ENCODE measurements around the gene AFTPH. TPM values are rescaled to one million over a fixed set of nuclear protein-coding genes. Genes with fewer than 3 reads are reported as not detected.

Gene AFTPH
- polyA plus RNA-seq, 4 donors: 63.1 to 78.0 (median 71.8) TPM

DNA sequence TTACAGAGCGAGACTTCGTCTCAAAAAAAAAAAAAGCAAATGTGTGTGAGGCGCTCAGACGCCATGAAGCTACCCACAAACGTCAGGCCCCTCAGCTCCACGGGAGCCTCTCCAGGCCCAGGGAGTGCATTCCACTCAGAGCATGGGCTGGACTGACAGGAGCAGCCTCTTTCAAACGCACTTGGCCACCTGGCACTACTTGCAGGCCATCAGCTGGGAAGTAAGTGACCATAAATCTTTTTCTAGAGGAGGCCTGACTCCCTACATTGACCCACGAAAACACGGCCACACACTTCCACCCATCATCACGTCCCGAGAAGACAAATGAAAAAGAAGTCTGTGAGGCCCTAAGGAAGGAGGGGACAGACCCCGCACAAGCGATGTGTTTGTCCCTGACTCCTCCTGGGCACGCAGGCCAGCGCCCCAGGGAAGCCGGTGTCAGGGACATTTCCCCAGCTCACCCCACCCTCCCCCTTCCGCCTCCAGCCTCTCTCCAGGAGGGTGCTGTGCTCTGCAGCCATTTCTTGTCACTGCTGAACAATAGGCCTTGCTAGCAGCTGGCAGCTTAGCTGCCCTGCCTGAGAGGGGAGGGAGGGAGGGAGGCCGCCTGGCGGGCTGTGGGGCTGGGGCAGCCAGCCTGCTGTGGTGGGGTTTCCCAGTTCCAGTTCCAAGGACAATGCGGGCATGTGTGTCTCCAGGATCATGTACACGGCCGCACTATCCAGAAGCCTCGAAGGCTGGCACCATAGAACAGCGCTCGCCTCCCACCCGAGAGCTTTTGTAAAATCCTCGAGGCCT is 103.0 kb downstream of the AFTPH start:
- no peak for DNase-seq (ENCODE audit: low read depth in 4 of 4, low spot score in 3 of 4)

DNA sequence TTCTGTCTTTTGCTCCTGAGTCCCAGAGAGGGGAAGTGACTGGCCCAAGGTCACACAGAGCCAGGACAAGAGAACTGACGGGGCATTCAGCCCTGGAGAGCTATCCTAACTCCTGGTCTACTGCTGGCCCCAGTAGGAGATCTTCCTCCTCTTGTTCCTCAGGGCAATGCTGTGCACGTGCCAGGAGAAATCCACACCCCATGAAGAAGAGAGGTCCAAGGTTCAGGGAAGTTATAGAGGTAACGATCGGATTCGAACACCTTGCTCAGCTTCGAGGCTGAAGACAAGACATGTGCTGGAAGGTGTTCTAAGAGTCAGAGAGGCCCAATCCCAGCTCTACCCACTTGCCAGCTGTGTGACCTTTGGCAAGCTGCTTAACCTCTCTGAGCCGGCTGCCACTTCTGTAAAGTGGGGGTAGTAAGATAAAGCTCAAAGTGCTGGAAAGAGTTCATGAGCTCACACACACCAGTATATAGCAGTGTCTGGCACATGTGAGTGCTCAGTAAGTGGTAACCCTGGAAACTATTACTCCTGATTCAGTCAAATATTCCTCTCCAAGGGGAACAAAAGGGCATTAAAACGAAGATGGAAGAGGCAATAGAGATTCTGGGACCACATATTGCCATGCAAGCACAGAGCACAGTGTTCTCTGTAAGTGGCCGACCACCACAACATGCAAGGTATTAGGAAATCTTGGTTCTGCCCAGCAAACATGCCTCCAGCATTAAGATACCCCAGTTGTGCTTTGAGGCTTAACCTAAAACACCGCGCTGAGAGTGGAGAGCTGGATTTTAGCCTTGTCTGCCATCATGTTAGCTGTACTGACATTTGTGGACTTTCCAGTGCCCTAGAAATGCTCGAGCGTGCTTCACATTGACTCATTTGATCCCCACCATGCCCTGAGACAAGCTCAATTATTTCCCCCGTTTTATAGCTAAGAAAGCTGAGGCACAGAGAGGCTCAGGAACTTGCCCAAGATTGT is 104.0 kb downstream of the AFTPH start:
- DNase-seq (ENCODE audit: low read depth in 4 of 4, low spot score in 3 of 4): no peak

DNA sequence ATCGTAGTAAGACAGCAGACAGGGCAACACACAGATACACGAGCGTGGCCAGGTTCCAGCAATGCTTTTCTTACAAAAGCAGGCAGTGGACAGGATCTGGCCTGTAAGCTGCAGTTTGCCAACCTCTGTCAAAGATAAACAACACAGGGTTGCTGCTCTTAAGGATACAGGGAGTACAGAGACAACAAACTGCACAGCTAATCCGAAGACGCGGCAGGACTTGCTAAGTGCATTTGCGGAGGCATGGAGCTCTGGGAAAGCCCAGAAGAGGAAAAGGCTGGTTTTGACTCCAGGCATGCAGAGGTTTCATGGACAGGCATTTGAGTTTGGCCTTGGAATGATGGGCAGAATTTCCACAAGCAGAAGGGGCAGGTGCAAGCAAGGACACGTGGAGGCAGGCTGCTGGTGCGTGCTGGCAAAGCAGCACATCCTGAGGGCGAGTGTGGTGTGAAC is 105.2 kb downstream of the AFTPH start:
- DNase-seq (ENCODE audit: low read depth in 4 of 4, low spot score in 3 of 4): no peak

- DNase-seq (ENCODE audit: low read depth in 4 of 4, low spot score in 3 of 4): no peak
These were observed 105.7 kb downstream of the AFTPH start for GRCh38 chr2:64629875-64630274.

DNA sequence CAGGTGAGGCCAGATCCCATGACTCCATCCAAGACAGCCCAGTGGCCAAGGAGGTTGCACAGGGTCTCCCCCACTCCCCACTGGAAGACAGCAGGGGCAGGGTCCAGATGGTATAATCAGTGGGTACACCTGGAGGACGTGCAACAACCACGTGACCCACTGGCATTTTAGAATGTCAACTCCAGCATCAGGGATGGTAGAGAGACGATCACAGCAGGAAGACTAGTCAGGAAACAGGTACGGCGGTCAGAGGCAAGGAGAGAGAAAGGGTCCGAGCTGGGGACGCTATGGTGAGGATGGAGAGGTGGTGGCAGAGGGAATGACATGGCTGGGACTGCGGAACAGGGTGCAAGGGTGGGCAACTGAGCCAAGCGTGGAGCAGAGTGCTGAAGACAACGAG is 106.6 kb downstream of the AFTPH start:
- DNase-seq (ENCODE audit: low read depth in 4 of 4, low spot score in 3 of 4): no peak

DNA sequence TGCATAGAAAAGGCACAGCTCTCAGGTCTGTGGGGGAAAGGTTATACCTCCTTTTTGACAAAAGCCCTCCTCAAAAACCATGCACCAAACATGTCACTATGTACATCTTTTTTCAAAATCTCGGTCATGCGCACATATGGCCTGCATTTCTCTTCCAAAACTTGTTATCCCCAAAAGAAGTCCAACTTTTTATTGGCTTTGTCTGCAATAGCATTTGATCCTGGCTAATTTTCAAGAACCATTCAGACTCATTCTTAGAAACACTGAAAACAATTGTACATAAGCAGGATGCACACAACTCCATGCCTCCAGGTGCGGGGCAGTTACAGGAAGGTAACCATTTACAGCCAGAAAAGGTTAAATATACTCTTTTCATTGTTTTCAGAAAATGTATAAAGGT is 107.6 kb downstream of the AFTPH start:
- DNase-seq (ENCODE audit: low read depth in 4 of 4, low spot score in 3 of 4): no peak

DNA sequence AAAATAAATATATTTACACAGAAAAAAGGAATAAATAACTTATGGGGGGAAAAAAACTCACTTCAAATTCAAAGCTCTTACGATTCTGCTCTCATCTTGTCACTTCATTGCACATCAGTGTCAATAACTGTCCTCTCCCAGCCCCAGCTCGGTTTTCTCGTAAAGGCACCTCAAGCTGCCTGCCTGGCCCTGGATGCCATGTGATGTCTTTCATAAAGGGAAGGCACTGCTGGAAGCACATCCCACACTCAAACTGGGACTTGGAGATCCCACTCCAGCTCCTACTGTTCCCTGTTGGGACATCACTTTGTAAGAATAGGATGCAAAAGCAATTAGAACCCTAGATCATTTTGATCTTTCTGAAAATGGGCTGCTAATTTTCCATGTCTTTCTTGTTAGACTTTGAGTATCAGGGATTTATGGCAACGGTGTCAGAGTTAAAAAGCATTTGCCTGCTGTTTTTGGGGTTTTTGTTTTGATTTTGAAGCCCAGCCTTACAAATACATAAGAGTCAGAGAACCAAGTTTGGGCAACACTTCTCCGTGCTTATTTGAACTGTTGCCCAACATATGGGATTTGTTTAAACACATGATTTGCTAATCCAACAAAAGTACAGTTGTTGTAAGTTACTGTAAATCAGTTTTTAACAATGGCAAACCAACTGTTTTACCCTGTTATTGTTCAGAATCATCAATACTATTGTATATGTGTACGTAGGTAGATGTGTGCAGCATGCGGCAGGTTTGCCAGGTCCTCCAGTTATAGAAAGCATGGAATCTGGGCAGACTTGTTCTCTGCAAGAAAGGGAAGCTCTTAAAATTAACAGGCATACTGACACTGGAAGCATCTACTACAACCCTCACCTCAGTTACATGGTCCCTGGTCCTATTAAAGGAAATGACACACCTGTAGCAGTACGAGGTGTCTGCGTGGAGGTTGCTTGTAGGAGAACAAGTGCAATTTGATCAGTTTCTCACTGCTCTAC is 109.0 kb downstream of the AFTPH start:
- DNase-seq (ENCODE audit: low read depth in 4 of 4, low spot score in 3 of 4): no peak

DNA sequence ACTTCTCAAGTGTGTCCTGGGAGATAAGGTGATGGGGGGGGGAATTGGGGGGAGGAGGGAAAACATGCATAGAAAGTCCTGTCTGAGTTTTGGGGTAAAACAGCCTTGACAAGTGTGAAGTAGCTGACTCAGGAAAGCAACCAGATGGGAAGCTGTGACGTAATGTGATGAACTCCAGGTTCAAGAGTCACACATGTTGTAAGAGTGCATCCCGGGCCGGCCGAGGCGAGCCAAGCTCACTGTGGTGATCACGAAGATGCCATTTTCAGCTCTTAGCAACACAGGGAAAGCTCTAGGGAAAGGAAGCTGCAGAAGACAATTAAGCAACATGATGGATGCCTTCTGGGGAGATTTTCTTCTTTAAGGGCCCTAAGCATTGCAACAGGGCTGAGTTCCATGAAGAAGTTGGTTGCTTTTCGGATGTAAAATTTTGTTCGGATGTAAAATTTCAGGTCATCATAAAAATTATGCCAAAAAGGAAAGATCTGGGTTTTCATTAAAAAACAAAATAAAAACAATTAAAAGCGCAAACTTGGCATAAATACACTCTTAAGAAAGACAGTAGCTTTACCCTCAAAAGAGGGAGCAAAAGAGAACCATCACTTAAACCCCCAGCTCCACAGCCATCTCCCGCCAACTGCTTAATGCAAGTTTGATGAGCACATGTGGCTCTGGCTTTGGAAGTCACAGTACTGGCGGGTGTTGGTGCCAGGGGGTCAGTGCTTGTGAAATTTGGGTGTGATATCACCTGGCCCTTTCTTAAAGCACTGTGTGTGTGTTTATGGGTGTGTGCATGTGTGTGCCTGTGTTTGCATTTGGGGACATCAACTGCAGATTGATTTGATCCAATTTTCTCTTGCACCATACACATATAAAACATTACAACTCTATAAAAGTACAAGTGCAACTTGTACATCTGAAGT is 110.5 kb downstream of the AFTPH start:
- no peak for DNase-seq (ENCODE audit: low read depth in 4 of 4, low spot score in 3 of 4)

DNA sequence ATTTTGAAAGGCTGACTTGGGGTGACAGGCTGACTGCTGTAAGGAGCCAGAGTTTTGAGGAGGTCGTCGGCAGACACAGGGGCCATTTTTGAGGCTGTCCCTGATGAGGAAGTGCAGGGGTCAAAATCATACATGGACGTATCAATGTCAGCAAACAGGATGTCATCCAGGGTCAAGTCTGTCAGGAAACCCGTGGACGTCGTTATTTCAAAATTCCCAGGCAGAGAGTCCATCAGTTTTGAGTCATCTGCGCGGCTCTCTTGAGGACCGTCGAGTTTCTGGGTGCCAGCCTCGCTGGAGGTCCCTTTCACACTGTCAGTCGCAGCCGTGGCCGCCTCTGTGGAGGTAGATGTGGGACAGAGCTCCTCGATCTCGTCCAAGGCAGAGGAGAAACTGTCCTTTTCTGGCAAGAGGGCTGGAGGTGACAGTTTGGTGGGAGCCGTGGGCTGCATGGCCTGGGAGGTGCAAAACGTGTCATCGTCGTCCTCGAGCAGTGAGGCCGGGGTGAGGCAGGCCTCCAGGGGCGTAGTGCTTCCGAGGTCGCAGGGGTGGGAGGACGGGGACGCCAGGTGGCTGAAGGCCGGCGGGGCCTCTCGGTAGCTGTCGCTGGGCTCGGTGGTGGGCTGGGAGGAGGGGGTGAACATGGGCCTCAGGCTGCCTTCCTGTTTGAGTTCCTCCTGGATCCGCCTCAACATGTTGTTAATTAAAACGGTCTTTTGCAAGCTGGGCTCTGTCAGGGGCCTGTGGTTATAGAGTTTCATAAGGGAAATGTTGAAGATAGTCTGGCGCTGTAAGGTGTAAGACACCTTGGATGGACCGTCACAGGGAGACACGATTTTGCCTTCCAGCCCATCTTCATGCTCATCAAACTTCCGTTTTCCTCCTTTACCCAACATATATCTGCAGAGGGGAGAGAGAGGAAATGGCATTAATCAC is 112.1 kb downstream of the AFTPH start:
- no peak for DNase-seq (ENCODE audit: low read depth in 4 of 4, low spot score in 3 of 4)

DNA sequence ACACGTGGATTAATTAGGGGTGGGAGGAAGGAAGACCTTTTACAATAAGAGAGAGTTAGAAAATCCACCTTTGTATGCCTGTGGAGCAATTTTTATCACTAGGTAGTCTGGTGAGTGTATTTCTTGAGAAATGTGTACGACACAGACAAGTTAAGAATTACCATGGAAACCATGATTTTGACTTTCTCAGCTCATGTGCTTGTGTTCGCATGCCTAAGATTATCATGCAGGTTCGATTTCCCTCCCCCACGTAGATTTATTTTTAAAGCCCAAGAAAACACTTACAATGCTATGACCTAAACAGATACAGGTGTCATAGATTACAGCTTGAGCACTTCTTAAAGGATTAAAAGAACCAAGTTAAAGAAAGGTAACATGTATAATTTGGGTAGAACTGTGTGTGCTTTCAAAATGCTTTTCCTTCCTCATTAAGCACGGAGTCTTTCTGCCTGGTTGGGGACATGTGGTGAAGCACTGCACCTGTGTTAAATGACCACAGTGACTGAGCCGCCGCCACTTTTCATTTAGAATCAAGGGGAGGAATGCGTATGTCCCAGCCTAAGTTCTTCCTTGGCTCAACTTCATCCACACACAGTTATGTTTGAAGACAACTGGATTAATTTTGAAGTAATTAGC is 113.0 kb downstream of the AFTPH start:
- no peak for DNase-seq (ENCODE audit: low read depth in 4 of 4, low spot score in 3 of 4)

DNA sequence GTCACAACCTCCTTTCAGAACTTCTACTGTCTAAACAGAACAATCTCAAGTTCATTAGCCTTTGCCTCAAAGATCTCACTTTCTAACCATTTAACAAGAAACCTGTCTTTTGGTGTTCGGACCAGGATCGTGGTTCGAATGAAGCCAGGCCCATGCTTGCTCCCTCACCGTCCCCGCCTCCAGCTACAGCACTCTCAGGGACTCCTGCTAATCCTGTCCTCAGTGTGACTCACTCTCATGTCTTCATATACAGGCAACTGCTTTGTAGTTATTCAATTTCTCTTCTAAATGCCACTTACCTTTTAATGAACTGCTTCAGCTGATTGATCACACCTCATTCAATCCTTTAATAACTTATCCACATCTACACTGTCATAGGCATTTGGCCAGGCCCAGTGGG is 113.8 kb downstream of the AFTPH start:
- no peak for DNase-seq (ENCODE audit: low read depth in 4 of 4, low spot score in 3 of 4)

- DNase-seq (ENCODE audit: low read depth in 4 of 4, low spot score in 3 of 4): no peak
These were observed 114.5 kb downstream of the AFTPH start for GRCh38 chr2:64638502-64639120.

DNA sequence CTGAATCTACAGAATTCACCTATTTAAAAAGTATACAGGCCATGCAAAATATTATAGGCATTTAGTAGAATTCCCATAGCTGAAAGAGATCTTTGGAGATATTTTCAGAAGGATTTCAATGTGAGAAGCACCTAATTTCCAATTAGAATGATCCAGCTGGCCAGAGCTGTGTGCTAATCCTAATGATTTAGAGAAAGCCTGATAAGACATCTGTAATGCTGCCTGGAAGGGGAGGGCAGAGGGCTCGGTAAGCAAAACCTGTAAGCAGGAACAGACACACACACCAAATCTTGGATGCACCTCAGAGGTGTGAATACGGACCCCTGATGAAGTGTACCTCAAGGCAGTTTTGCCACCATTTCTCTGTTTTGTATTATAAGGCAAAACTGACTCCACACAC is 115.6 kb downstream of the AFTPH start:
- DNase-seq (ENCODE audit: low read depth in 4 of 4, low spot score in 3 of 4): no peak

DNA sequence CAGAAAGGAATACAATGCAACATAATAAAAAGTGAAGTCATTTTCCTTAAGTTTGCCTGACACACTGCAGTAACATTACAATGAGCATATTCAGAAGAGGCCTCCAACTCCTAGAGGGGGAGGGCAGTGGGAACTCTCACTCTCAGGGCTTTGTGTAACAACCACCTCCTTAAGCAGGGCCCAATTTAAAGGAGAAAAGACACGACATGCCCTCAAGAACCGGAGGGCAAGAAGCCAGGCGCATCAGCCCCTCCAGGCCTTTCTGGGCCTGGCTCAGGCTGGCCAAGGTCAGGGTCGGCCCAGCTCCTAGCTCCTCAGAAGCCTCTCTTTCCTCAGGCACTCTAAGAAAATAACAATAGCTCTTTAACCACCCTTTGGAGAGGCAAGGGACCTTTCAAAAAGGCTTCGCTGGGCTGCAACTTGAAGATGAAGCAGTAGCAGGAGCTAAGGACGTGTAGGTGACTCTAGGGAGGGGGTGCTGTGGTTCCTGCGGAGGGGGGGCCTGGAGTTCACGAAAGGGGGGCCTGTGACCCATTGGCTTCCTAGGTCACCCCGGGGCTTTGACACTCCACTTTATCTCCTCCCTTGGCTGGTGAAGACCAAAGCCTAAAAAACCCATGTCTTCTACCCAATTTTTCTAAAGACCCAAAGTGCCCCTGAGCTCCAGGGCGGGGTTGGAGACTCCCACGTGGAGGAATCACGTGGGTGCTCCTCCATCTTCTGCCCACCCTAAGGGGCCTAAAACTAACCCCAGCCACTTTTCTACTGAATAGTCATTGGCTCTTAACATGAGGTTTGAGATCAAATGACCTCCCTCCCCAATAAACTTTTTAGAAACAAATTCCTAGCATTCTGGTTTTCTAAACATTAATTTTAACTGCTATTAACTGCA is 116.3 kb downstream of the AFTPH start:
- DNase-seq (ENCODE audit: low read depth in 4 of 4, low spot score in 3 of 4): no peak

DNA sequence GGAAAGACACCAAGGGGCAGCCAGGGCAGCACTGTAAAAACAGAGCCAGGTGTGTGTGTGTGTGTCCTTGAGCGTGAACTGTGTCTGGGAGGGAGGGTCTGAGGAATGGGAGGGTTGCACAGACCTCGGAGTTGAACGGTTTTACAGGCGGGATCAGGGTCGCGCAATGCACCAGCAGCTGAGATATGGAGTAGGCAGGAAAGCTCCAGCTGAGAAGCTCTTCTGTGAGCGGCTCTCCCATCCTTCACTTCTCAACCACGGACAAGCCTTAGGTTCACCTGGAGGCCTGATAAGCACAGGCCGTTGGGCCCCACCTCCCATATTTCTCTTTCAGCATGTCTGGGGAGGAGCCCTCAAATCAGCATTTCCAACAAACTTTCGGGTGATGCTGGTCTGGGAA is 117.5 kb downstream of the AFTPH start:
- no peak for DNase-seq (ENCODE audit: low read depth in 4 of 4, low spot score in 3 of 4)

Data from right renal pelvis (tissue), 4 donors.